HG02623 (cell line): ENCODE measurements around the gene MTAP.
A peak's percentile ranks its signal among the peaks of the same experiment; 100 is the strongest.

Source experiments
- ATAC-seq: cut with Tn5 transposase; IDR thresholded peaks from one replicate; pipeline ENCODE4 v1.9.1; 2021; ENCODE audit warnings: moderate library complexity; ENCODE audit not compliant: unreplicated experiment

MTAP gene

DNA sequence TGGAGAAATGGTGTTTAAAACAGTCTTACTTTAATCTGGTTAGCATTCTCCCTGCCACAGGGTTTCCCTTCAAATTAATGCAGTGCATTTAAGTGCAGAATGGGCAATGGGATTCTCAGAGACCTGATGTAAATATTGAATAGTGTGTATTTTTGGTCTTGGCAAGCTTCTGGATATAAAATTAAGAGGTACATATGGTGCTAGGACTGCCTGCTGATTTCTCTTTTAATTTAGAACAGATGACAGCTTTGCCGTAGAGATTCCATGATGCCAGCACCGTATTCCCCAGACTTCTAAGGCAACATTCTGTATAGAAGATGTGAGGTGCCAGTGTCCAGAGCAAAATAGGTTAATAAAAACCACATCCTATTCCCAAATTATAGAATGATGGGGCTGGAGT is 1.9 kb downstream of the MTAP start:
- no peak for ATAC-seq

DNA sequence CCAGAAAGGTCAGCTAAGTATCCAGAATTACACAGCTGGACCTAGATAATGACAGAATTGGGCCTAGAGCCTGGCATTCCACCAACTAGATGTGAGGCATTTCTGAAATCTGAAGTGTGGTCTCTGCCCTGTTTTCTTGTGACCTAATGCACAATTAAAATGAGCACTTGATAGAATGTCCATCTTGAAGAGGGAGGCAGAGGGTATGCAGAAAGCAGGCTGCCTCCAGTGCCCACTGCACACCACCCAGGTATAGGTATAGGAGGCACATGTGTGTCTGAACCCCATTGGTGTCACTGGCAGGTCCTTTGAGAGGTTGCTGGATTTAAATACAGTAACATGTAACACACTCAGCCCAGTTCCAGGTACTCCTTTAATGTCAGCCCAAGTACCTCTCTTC is 2.4 kb downstream of the MTAP start:
- no peak for ATAC-seq

DNA sequence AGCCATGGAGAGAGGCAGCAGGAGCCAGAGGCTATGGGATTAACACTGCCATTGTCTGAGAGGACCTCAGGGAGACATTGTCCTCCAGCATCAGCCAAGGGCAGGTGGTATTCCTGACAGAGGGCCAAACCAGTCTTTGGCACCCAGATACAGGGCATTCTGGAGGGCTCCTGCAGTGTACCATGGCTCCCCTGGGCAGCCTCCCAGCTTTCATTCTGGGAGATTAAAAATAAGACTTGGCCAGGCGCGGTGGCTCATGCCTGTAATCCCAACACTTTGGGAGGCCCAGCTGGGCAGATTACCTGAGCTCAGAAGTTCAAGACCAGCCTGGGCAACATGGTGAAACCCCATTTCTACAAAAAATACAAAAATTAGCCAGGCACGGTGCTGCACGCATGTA is 4.2 kb downstream of the MTAP start:
- ATAC-seq = no peak

- no peak for ATAC-seq
Measured at GRCh38 chr9:21810388-21810787, 8.0 kb downstream of the MTAP start.

DNA sequence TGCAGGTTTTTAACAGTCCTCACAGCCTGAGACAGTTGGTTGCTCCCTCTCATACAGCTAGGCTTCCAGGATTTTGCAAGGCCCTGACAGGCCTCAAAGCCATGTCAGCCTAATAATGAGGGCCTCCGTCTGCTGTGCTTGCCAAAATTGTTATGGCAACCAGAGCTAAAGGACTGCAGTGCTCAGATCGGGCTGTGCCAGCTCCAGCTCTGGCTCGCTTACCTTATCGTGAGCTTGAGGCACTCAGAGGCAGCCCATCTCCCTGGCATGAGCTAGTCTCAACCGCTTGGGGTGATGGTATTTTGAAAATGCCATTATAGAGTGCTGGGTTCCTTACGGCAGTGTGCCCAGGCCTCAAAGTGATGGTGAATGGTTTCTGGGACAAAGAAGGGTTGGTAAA is 8.4 kb downstream of the MTAP start:
- ATAC-seq = no peak

DNA sequence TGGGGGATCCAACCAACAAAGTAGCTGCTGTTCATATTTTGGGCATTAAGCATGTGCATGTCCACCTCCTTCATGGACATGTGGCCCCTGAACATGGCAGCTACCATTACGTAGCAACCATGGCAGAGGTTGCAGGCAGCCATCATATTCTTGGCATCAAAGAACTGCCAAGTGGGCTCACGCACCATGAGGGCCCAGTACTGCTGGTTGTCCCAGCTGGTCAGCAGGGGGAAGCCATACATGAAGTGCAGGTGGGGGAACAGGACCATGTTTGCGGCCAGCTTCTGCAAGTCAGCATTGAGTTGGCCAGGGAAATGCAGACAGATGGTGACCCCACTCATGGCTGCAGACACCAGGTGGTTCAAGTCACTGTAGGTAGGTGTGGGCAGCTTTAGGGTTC is 9.5 kb downstream of the MTAP start:
- no peak for ATAC-seq

DNA sequence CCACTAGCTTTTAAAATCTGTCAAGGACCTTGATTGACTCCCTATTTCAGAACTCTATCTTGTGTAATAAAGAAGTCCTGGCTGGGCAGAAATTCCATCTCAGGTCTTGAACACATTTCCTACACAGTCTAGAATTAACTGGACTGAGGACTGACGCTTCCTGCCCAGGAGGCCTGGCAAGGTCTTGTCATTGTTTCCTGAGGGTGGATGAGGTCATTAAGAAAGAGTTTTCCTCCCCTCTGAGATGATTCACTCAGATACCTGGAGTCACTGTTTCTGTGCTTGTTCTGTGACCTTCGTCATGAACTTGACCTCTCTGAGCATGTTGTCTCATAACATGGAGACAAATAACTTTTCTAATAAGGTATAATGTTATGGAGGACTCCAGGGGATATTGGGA is 10.0 kb downstream of the MTAP start:
- no peak for ATAC-seq

GRCh38 chr9:21812946-21813568 is 10.6 kb downstream of the MTAP start:
- peak; percentile 52 for ATAC-seq

DNA sequence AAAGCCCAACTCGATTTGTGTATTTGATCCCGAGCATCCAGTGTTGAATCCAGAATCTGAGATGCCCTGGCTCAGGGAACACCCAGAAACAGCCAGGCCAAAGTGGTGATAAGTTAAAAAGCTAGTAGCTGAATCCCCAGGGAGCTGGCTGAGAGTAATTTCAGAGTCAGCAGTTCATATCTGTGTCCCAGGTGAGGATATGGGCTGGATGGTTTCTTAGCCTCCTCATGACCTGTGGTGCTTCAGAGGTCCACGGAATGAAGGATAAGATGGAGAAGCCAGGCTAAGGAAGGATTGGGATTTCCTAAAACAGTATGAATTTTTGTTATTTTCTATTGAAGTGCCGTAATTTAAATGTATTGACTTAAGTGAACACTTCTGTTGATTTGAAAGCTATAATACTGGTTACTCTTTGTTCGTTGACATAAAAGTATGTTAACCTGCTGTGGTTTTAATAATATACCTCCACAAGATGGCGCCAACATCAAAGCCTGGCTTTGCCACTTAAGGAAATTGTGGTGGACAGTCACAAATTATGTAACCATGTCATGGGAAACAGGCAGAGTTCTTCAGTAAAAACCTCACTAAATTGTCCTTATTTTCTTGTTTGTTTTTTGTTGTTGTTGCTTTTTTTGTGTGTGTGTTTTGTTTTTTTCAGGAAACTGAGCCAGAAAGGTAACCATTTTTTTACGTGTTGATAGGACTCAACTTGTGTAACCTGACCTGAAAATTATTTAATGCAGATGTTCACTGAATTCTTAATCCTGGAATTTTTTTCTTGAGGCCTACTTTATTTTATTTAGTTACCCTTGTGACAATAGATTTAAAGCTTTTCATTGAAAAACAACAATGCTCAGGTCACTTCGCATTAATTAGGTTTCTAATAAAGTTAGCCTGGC is 11.4 kb downstream of the MTAP start:
- ATAC-seq = no peak

- ATAC-seq = no peak
Measured at GRCh38 chr9:21815643-21816042, 13.2 kb downstream of the MTAP start.

- ATAC-seq = no peak
Measured at GRCh38 chr9:21817176-21817575, 14.7 kb downstream of the MTAP start.

- no peak for ATAC-seq
Measured at GRCh38 chr9:21825637-21826036, 23.2 kb downstream of the MTAP start.

DNA sequence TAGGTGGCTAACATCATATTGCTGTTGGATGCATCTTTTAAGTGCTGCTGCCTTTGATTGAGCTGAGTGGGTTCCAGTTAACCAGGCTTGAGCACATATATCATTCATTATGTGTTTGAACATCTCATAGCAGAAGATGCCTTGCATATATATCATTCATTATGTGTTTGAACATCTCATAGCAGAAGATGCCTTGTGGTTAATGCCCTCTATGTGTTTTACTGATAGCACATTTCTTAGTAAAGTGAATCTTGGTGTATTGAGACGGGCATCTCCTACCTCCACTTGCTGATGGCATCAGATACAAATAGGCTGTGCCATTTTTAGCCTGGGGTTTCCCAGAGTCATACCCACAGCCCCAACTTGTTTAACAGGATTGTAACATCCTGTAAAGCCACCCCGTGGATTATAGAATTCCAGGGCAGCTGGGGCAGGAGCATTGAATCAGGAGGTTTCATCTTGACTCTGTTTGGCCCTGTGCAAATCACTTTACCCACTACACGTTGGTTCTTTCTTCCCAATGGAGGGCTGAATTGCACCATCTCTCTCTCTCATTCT is 26.5 kb downstream of the MTAP start:
- ATAC-seq = no peak

- ATAC-seq = no peak
Measured at GRCh38 chr9:21830589-21830988, 28.2 kb downstream of the MTAP start.

- ATAC-seq = peak; percentile 64
Measured at GRCh38 chr9:21831841-21832509, 29.5 kb downstream of the MTAP start.

DNA sequence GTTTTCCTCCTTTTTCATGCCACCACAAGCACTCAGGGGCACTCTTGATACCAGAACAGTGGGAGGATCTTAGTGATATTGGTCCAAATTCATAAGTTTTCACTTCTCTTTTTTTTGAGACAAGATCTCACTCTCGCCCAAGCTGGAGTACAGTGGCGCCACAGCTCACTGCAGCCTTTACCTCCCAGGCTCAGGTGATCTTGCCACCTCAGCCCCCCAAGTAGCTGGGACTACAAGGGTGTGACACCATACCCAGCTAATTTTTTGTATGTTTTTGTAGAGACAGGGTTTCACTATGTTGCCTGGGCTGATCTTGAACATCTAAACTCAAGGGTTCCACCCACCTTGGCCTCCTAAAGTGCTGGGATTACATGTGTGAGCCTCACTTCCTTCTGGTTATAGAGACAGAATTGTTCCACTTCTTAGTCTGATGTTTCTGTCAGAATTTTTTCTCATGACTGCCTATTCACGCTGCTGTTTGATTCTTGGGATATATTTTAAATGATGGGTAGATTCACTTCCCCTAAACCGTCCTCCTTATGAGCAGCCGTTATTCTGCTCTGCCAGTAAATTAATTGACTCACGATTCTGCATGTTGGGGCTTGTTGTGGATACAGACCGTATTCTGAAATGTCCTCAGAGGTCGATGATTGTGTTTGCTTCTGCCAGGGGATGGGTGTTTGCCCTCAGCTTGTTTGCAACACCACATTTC is 30.8 kb downstream of the MTAP start:
- ATAC-seq = peak; percentile 73

DNA sequence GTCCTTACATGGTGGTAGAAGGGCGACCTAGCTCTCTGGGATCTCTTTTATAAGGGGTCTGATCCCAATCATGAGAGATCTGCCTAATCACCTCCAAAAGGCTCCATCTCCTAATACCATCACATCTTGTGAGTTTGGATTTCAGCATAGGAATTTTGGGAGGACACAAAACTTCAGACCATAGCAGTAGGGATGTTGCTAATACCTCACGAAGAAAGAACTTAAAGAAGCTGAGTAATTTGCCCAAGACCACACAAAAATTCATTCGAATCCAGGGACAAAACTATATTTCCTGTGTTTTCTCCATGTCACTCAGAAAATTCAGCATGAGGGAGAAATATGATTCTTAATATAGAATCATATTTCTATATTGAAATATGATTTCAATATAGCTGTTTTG is 32.7 kb downstream of the MTAP start:
- ATAC-seq = no peak

- no peak for ATAC-seq
Measured at GRCh38 chr9:21836437-21837161, 34.2 kb downstream of the MTAP start.

- no peak for ATAC-seq
Measured at GRCh38 chr9:21837501-21837900, 35.1 kb downstream of the MTAP start.

- ATAC-seq = no peak
Measured at GRCh38 chr9:21840647-21841046, 38.2 kb downstream of the MTAP start.
